ENCODE data around the gene ENPP1.
A peak's percentile ranks its signal among the peaks of the same experiment; 100 is the strongest.

The ENPP1 gene

DNA sequence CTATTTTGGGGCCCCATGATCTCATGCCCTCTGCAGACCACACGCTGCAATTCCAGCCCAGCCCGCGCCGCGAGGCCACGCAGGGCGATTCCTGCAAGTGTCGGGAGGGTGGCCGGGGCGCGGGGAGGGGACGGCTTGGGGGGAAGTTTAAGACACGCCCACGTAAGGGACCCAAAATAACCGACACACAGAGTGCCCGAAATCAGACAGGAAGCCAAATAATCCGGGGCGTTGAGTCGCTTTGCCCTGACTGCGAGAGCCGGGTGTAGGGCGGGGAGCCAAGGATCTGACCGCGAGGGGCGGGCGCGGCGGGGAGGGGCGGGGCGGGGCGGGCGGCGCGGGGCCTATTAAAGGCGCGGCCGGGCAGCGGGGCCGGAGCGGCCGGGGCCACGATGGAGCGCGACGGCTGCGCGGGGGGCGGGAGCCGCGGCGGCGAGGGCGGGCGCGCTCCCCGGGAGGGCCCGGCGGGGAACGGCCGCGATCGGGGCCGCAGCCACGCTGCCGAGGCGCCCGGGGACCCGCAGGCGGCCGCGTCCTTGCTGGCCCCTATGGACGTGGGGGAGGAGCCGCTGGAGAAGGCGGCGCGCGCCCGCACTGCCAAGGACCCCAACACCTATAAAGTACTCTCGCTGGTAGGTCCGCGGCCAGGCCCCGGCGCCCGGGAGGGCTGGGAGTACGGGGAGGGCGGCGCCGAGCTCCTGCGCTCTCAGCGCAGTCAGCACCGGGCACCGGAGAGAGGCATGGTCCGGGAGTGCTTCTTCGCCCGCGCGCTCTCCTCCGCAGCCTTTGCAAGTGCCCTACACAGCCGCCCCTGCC is at the start of gene ENPP1:
ENPP1 (plus strand) TSS at position 377 of the 816 bp plus-strand sequence; CDS start at position 393, 16 bp downstream.
- Histone ChIP-seq H3K4me1 (ENCODE audit: control insufficient read depth in 2 of 2, insufficient read depth in 2 of 2, low read length in 2 of 2) (peaks cover 3 to 4% of the 10 kb centered on the region in 2 donors), H3K27ac (ENCODE audit: low read depth in 2 of 2, low read length in 2 of 2) (peak within 1 kb of the TSS in 1 of 2 donors; percentile 22), H3K27me3 (ENCODE audit: control insufficient read depth in 2 of 2, insufficient read depth in 2 of 2, low read length in 2 of 2) (no peaks in the 10 kb centered on the region), H3K36me3 (ENCODE audit: control insufficient read depth in 2 of 2, insufficient read depth in 2 of 2, low read length in 2 of 2) (no peaks in the 10 kb centered on the region), H3K9ac (ENCODE audit: low read depth in 1 of 2, low read length in 2 of 2) (peak within 1 kb of the TSS; percentile 26 to 65), H3K9me3 (ENCODE audit: control insufficient read depth in 2 of 2, low read length in 2 of 2) (no peaks in the 10 kb centered on the region), H3K4me3 (ENCODE audit: low read length in 2 of 2) (peak within 1 kb of the TSS; percentile 70 to 76)

DNA sequence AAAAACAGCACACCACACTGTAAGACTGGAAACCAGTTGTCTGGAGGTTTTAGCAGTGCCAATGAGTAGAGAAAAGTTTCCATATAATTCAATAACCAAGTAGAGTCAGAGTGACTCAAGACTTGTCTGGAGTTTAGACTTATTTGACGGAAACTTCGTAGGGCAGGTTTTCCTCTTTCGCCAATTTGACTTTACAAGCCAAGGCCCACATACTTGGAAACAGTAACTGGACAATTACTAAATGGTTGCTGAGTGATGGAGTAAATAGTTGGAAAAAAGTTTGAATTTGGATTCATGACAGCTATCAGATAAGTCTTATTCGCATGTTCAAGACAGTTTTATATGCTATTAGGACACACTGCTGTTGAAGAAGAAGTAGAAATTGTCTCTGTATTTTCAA is 48.9 kb upstream of the ENPP1 start:
- Histone ChIP-seq H3K9ac (ENCODE audit: low read depth in 1 of 2, low read length in 2 of 2) (no peak overlapping the region), H3K27me3 (ENCODE audit: control insufficient read depth in 2 of 2, insufficient read depth in 2 of 2, low read length in 2 of 2) (no peaks in the 10 kb centered on the region), H3K27ac (ENCODE audit: low read depth in 2 of 2, low read length in 2 of 2) (no peak overlapping the region), H3K4me1 (ENCODE audit: control insufficient read depth in 2 of 2, insufficient read depth in 2 of 2, low read length in 2 of 2) (no peaks in the 10 kb centered on the region), H3K9me3 (ENCODE audit: control insufficient read depth in 2 of 2, low read length in 2 of 2) (no peaks in the 10 kb centered on the region), H3K4me3 (ENCODE audit: low read length in 2 of 2) (no peak overlapping the region), H3K36me3 (ENCODE audit: control insufficient read depth in 2 of 2, insufficient read depth in 2 of 2, low read length in 2 of 2) (no peaks in the 10 kb centered on the region)

DNA sequence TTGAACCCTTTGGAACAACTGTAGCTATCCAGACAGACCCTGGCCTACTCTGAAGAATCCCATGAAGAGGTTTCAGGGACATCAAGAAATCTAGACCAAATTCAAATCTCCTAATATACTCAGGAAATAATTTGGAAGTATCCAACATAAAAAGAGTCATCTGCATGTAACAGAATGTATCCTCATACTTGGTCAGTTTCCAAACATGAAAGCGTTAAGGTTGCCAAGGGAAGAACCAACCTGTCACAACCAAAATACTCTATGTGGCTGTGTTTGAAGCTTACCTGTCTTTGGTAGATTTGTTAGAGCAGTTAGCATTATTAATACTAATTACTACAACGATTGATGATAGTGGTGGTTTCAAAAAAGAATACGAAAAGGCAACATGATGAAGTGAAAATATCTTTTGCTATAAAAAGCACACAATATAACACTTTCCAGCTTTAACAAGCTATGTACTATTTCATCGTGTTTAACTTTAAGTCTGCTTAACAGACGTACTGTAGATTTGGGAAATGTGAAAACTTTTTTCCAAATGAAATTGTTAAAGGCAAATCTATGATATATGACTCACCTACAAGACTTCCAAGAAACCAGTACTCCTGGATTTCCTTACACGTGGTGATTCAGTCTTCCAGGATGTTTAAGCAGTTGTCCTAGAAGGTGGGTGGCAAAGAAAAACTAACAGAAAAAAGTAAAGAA is 46.6 kb upstream of the ENPP1 start:
- H3K27ac ChIP-seq (ENCODE audit: low read depth in 2 of 2, low read length in 2 of 2), result no peak overlapping the region
- no peaks in the 10 kb centered on the region for H3K4me1 ChIP-seq (ENCODE audit: control insufficient read depth in 2 of 2, insufficient read depth in 2 of 2, low read length in 2 of 2)
- no peak overlapping the region for H3K9ac ChIP-seq (ENCODE audit: low read depth in 1 of 2, low read length in 2 of 2)
- H3K27me3 ChIP-seq (ENCODE audit: control insufficient read depth in 2 of 2, insufficient read depth in 2 of 2, low read length in 2 of 2), result no peaks in the 10 kb centered on the region
- H3K36me3 ChIP-seq (ENCODE audit: control insufficient read depth in 2 of 2, insufficient read depth in 2 of 2, low read length in 2 of 2), result no peaks in the 10 kb centered on the region
- no peaks in the 10 kb centered on the region for H3K9me3 ChIP-seq (ENCODE audit: control insufficient read depth in 2 of 2, low read length in 2 of 2)
- H3K4me3 ChIP-seq (ENCODE audit: low read length in 2 of 2), result no peak overlapping the region

DNA sequence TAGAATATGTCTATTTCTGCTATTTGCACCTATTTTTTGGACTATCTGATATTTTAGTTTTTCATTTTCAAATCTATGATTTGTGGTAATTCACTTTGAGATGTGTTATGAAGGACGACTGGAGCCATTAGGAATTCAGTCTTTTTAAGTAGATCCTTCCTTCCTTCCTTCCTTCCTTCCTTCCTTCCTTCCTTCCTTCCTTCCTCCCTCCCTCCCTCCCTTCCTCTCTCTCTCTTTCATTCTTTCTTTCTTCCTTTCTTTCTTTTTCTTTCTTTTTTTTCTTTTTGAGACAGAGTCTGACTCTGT is 46.1 kb upstream of the ENPP1 start:
- Histone ChIP-seq H3K9ac (ENCODE audit: low read depth in 1 of 2, low read length in 2 of 2) (no peak overlapping the region), H3K9me3 (ENCODE audit: control insufficient read depth in 2 of 2, low read length in 2 of 2) (no peaks in the 10 kb centered on the region), H3K27me3 (ENCODE audit: control insufficient read depth in 2 of 2, insufficient read depth in 2 of 2, low read length in 2 of 2) (no peaks in the 10 kb centered on the region), H3K4me1 (ENCODE audit: control insufficient read depth in 2 of 2, insufficient read depth in 2 of 2, low read length in 2 of 2) (no peaks in the 10 kb centered on the region), H3K27ac (ENCODE audit: low read depth in 2 of 2, low read length in 2 of 2) (no peak overlapping the region), H3K36me3 (ENCODE audit: control insufficient read depth in 2 of 2, insufficient read depth in 2 of 2, low read length in 2 of 2) (no peaks in the 10 kb centered on the region), H3K4me3 (ENCODE audit: low read length in 2 of 2) (no peak overlapping the region)

DNA sequence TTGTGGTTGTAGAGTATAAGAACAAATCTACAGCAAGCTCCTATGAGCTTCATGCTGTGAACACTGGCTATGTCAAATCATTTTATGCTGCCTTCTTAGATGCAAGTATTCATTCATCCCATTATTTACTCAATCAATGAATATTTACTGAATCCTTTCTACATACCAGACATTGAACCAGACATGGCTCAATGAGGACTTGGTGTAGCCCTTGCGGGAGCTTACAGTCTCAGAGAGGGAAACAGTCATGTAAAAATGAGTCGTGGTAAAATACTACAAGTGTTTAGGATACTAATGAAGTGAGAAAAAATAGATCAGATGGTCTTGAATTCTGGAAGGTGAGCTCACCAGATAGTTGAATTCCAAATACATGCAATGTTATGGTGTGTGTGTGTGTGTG is 44.8 kb upstream of the ENPP1 start:
- Histone ChIP-seq H3K4me1 (ENCODE audit: control insufficient read depth in 2 of 2, insufficient read depth in 2 of 2, low read length in 2 of 2) (no peaks in the 10 kb centered on the region), H3K27me3 (ENCODE audit: control insufficient read depth in 2 of 2, insufficient read depth in 2 of 2, low read length in 2 of 2) (no peaks in the 10 kb centered on the region), H3K9me3 (ENCODE audit: control insufficient read depth in 2 of 2, low read length in 2 of 2) (no peaks in the 10 kb centered on the region), H3K9ac (ENCODE audit: low read depth in 1 of 2, low read length in 2 of 2) (no peak overlapping the region), H3K4me3 (ENCODE audit: low read length in 2 of 2) (no peak overlapping the region), H3K36me3 (ENCODE audit: control insufficient read depth in 2 of 2, insufficient read depth in 2 of 2, low read length in 2 of 2) (no peaks in the 10 kb centered on the region), H3K27ac (ENCODE audit: low read depth in 2 of 2, low read length in 2 of 2) (no peak overlapping the region)

DNA sequence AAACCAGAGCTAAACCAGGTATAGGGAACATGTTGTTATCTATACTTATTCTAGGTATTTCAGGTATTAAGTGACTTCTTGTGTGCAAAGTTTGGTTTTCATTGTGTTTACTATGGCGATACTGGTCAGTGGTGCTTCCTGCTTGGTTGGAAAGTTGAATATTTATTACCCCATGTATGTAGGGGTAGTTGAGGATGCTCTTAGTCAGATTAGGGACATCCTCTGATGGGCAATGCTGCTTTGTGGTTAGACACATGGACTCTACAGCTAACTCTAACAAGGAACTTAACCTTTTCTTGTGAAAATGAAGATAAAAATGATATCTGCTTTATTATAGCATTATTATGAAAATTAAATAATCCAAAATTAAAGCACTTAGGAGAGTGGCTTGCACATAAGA is 44.1 kb upstream of the ENPP1 start:
- Histone ChIP-seq H3K27me3 (ENCODE audit: control insufficient read depth in 2 of 2, insufficient read depth in 2 of 2, low read length in 2 of 2) (no peaks in the 10 kb centered on the region), H3K36me3 (ENCODE audit: control insufficient read depth in 2 of 2, insufficient read depth in 2 of 2, low read length in 2 of 2) (no peaks in the 10 kb centered on the region), H3K4me3 (ENCODE audit: low read length in 2 of 2) (no peak overlapping the region), H3K27ac (ENCODE audit: low read depth in 2 of 2, low read length in 2 of 2) (no peak overlapping the region), H3K9ac (ENCODE audit: low read depth in 1 of 2, low read length in 2 of 2) (no peak overlapping the region), H3K4me1 (ENCODE audit: control insufficient read depth in 2 of 2, insufficient read depth in 2 of 2, low read length in 2 of 2) (no peaks in the 10 kb centered on the region), H3K9me3 (ENCODE audit: control insufficient read depth in 2 of 2, low read length in 2 of 2) (no peaks in the 10 kb centered on the region)

DNA sequence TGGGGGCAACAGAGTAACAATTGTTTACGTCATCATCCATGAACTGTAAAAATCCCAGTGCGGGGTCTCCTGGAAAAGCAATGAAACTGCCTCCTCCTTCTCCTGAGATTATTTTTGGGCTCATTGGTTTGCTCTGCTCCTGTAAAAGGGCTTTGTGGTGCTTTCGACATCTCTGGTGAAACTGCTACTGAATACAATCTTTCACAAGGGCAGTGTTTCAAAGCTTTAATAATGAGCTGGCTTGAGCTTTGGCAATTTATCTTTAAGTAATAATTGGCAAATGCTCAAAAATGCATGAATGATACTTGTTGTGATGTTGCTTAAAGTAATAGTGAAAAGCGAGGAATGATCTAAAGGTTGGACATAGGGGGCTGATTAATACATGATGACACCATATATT is 43.5 kb upstream of the ENPP1 start:
- Histone ChIP-seq H3K36me3 (ENCODE audit: control insufficient read depth in 2 of 2, insufficient read depth in 2 of 2, low read length in 2 of 2) (no peaks in the 10 kb centered on the region), H3K4me1 (ENCODE audit: control insufficient read depth in 2 of 2, insufficient read depth in 2 of 2, low read length in 2 of 2) (no peaks in the 10 kb centered on the region), H3K9ac (ENCODE audit: low read depth in 1 of 2, low read length in 2 of 2) (no peak overlapping the region), H3K4me3 (ENCODE audit: low read length in 2 of 2) (no peak overlapping the region), H3K9me3 (ENCODE audit: control insufficient read depth in 2 of 2, low read length in 2 of 2) (no peaks in the 10 kb centered on the region), H3K27ac (ENCODE audit: low read depth in 2 of 2, low read length in 2 of 2) (no peak overlapping the region), H3K27me3 (ENCODE audit: control insufficient read depth in 2 of 2, insufficient read depth in 2 of 2, low read length in 2 of 2) (no peaks in the 10 kb centered on the region)

DNA sequence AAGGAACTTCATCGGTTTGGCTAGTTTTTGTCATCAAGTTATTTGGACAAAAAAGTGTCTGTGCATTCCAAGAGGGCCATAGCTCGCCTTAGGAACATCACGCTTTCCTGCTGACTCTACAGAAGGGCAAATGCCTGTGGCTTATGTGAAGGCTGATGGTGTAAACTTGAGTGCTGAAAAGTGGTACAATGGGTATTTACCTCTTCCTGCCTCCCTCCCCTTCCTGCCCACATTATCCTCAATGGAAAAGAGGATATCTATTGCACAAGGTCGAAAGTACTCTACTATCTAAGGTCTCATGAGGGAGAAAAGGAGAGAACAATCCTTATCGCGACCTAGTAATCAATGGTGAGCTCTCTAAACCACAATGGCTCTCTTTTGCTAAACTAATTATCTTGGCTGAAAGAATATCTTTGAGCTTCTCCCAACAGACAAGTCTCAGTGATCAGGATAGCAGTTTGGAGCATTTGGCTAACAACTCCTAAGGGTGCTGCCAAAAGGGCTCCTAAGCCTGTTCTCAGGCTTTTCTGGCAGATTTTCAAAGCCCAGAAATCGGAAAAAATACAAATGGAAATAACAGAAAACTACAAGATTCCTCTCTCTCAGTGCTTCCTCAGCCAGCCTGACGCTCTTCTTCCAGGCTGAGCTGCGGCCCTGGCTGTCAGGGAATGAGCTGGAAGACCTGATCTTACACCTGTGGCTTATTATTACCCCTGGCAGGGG is 42.6 kb upstream of the ENPP1 start:
- H3K9me3 ChIP-seq (ENCODE audit: control insufficient read depth in 2 of 2, low read length in 2 of 2), result no peaks in the 10 kb centered on the region
- no peak overlapping the region for H3K27ac ChIP-seq (ENCODE audit: low read depth in 2 of 2, low read length in 2 of 2)
- no peaks in the 10 kb centered on the region for H3K36me3 ChIP-seq (ENCODE audit: control insufficient read depth in 2 of 2, insufficient read depth in 2 of 2, low read length in 2 of 2)

DNA sequence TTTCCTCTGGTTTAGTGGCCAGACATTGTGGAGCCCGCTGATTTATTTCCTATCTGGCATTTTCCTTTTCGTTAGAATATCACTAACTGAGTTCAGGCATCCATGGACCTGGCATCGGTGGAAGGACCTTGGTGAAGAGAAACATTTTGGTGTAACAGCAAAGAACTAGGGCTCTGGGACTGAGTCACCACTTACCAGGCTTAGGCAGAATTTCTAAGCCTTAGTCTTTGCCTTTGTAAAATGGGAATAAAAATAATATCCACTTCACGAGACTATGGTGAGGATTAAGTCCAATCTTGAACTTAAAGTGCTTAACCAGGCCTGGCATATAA is 42.0 kb upstream of the ENPP1 start:
- no peaks in the 10 kb centered on the region for H3K27me3 ChIP-seq (ENCODE audit: control insufficient read depth in 2 of 2, insufficient read depth in 2 of 2, low read length in 2 of 2)
- no peaks in the 10 kb centered on the region for H3K9me3 ChIP-seq (ENCODE audit: control insufficient read depth in 2 of 2, low read length in 2 of 2)
- no peak overlapping the region for H3K4me3 ChIP-seq (ENCODE audit: low read length in 2 of 2)
- H3K36me3 ChIP-seq (ENCODE audit: control insufficient read depth in 2 of 2, insufficient read depth in 2 of 2, low read length in 2 of 2), result no peaks in the 10 kb centered on the region
- H3K9ac ChIP-seq (ENCODE audit: low read depth in 1 of 2, low read length in 2 of 2), result no peak overlapping the region
- no peaks in the 10 kb centered on the region for H3K4me1 ChIP-seq (ENCODE audit: control insufficient read depth in 2 of 2, insufficient read depth in 2 of 2, low read length in 2 of 2)
- no peak overlapping the region for H3K27ac ChIP-seq (ENCODE audit: low read depth in 2 of 2, low read length in 2 of 2)

More for the DNA sequence above, 42.6 kb upstream of the ENPP1 start:
- Histone ChIP-seq H3K4me3 (ENCODE audit: low read length in 2 of 2) (no peak overlapping the region), H3K9ac (ENCODE audit: low read depth in 1 of 2, low read length in 2 of 2) (no peak overlapping the region), H3K4me1 (ENCODE audit: control insufficient read depth in 2 of 2, insufficient read depth in 2 of 2, low read length in 2 of 2) (no peaks in the 10 kb centered on the region), H3K27me3 (ENCODE audit: control insufficient read depth in 2 of 2, insufficient read depth in 2 of 2, low read length in 2 of 2) (no peaks in the 10 kb centered on the region)

DNA sequence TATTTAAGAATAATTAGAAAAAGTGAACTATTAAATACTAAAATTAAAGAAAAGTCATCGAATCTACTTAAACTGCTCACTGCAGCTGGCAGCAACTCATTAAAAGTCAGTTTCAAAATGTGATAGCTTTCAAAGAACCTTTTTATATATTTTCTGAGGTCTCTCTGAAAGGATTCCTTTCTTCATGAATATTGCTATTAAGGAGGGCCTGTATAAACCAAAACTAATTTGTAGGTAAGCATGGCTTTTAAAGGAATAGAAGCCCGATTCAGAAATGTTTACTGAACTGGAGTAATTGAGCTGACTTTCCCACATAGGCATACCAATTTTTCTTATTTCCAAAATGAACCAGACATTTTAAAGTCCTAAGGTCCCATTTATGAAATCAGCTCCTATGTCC is 41.2 kb upstream of the ENPP1 start:
- Histone ChIP-seq H3K27me3 (ENCODE audit: control insufficient read depth in 2 of 2, insufficient read depth in 2 of 2, low read length in 2 of 2) (no peaks in the 10 kb centered on the region), H3K9ac (ENCODE audit: low read depth in 1 of 2, low read length in 2 of 2) (no peak overlapping the region), H3K4me1 (ENCODE audit: control insufficient read depth in 2 of 2, insufficient read depth in 2 of 2, low read length in 2 of 2) (no peaks in the 10 kb centered on the region), H3K36me3 (ENCODE audit: control insufficient read depth in 2 of 2, insufficient read depth in 2 of 2, low read length in 2 of 2) (no peaks in the 10 kb centered on the region), H3K27ac (ENCODE audit: low read depth in 2 of 2, low read length in 2 of 2) (no peak overlapping the region), H3K9me3 (ENCODE audit: control insufficient read depth in 2 of 2, low read length in 2 of 2) (no peaks in the 10 kb centered on the region), H3K4me3 (ENCODE audit: low read length in 2 of 2) (no peak overlapping the region)
